Body of pancreas (tissue), 4 donors: ENCODE measurements around the gene C12orf57. TPM values are rescaled to one million over a fixed set of nuclear protein-coding genes. Genes with fewer than 3 reads are reported as not detected.

Experiments used
- ATAC-seq: fragments of 150-250 bp; one replicate; pipeline ENCODE4 v1.9.1; 2016
- DNase-seq, 4 donors: peaks; one replicate each; pipeline ENCODE4 v3.0.0-alpha.2; 2019
- H3K27ac ChIP-seq, 4 donors: fragments of 200-600 bp; sonication (generic); 1 replicate in 3 of 4; 2 replicates in 1 of 4; pipeline versions ENCODE4 v1.5.1 to v1.6.1; 2016 to 2019; ENCODE audit warnings: mild to moderate bottlenecking in 1 of 4, mixed read lengths in 1 of 4, moderate library complexity in 1 of 4
- H3K27me3 ChIP-seq, 2 donors: fragments of 200-600 bp; sonication (generic); one replicate each; pipeline ENCODE4 v1.6.0; 2016; ENCODE audit warnings: mild to moderate bottlenecking in 1 of 2
- H3K36me3 ChIP-seq, 2 donors: fragments of 200-600 bp; sonication (generic); replicated peaks in 1 of 2; 2 replicates each; pipeline ENCODE4 v1.5.1; 2016; ENCODE audit warnings: low read depth in 2 of 2; ENCODE audit not compliant: insufficient read depth in 1 of 2
- H3K4me1 ChIP-seq: fragments of 200-600 bp; sonication (generic); one replicate; pipeline ENCODE4 v1.6.0; 2016
- H3K4me3 ChIP-seq, 2 donors: fragments of 200-600 bp; sonication (generic); 1 replicate in 1 of 2; 2 replicates in 1 of 2; pipeline ENCODE4 v1.5.1; 2016 to 2019
- H3K9me3 ChIP-seq, 3 donors: fragments of 200-600 bp; sonication (generic); 1 replicate in 2 of 3; 2 replicates in 1 of 3; pipeline ENCODE4 v1.5.1; 2016
- POLR2A ChIP-seq, 3 donors: fragments of 450-650 bp; IDR thresholded peaks; one replicate each; pipeline ENCODE4 v1.6.1; 2016; ENCODE audit warnings: antibody characterized with exemption in 3 of 3, mild to moderate bottlenecking in 2 of 3
- WGBS, 2 donors: methylation state at CpG; one replicate each; pipeline ENCODE4 v1.1.5; 2017; 5-methylcytosine and 5-hydroxymethylcytosine counted together
- intact Hi-C: fragments of 100-400 bp; cut with DNase I; formaldehyde crosslinking; loops from one replicate; pipeline ENCODE4 v1.15.1; 2023
- total RNA-seq, 2 donors: library from RNA; depleted of rRNA; stranded (reverse); fragments of >200 nt; gene quantifications; one replicate each; pipeline ENCODE4 v1.1.0, GENCODE V29; 2016
- TF ChIP-seq, protein P1 (sequence below), 7 experiments: fragments of 450-650 bp in 4 of 7; fragments of 200-600 bp in 3 of 7; sonication (generic) in 3 of 7; IDR thresholded peaks; one replicate each; pipeline ENCODE4 v1.5.1; 2016 to 2019; ENCODE audit warnings: antibody characterized with exemption in 7 of 7

The C12orf57 gene
- total RNA-seq, 2 donors from 2014 or later: 219 to 302 TPM

DNA sequence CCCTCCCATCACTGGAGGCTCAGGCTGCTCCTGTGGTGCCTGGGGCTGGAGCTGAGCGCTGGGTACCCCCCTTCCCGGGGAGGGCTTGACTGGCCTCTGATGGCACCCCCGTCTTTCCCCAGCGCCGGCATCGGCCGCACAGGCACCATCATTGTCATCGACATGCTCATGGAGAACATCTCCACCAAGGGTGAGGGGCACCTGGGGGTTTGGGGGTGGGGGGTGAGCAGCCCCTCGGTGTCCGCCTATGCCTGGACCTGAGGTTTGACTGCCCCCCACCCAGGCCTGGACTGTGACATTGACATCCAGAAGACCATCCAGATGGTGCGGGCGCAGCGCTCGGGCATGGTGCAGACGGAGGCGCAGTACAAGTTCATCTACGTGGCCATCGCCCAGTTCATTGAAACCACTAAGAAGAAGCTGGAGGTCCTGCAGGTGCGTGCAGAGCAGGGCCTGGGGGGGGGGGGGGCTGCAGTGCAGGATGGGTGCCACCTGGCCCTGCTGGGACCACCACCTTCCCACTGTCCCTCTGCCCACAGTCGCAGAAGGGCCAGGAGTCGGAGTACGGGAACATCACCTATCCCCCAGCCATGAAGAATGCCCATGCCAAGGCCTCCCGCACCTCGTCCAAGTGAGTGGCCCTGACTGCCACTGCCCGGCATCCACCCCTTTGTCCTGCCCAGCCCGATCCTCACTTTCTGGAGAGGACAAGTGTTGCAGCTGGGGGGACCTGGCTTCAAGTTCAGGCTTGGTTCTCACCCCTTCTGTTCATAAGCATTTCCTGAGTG is 16.2 kb downstream of the C12orf57 start:
- Histone ChIP-seq H3K9me3 (no peaks in the 10 kb centered on the region), H3K27me3 (no peaks in the 10 kb centered on the region), H3K4me1 (peaks cover 35% of the 10 kb centered on the region), H3K36me3 (peaks cover 0 to 5% of the 10 kb centered on the region in 2 donors), H3K27ac (peak overlapping the region; percentile 99 to 100 (median 99)), H3K4me3 (no peak overlapping the region)
- ATAC-seq (no peak), DNase-seq (no peak)
- TF ChIP-seq POLR2A (IDR thresholded peaks at IDR 0.05): no peak
- TF ChIP-seq, protein P1, sequence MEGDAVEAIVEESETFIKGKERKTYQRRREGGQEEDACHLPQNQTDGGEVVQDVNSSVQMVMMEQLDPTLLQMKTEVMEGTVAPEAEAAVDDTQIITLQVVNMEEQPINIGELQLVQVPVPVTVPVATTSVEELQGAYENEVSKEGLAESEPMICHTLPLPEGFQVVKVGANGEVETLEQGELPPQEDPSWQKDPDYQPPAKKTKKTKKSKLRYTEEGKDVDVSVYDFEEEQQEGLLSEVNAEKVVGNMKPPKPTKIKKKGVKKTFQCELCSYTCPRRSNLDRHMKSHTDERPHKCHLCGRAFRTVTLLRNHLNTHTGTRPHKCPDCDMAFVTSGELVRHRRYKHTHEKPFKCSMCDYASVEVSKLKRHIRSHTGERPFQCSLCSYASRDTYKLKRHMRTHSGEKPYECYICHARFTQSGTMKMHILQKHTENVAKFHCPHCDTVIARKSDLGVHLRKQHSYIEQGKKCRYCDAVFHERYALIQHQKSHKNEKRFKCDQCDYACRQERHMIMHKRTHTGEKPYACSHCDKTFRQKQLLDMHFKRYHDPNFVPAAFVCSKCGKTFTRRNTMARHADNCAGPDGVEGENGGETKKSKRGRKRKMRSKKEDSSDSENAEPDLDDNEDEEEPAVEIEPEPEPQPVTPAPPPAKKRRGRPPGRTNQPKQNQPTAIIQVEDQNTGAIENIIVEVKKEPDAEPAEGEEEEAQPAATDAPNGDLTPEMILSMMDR (IDR thresholded peaks at IDR 0.05): no peak
- 88 to 94% methylated on average over 9 to 26 of the region's 26 CpGs for WGBS, 2 donors
- intact Hi-C loops: no loop called here

DNA sequence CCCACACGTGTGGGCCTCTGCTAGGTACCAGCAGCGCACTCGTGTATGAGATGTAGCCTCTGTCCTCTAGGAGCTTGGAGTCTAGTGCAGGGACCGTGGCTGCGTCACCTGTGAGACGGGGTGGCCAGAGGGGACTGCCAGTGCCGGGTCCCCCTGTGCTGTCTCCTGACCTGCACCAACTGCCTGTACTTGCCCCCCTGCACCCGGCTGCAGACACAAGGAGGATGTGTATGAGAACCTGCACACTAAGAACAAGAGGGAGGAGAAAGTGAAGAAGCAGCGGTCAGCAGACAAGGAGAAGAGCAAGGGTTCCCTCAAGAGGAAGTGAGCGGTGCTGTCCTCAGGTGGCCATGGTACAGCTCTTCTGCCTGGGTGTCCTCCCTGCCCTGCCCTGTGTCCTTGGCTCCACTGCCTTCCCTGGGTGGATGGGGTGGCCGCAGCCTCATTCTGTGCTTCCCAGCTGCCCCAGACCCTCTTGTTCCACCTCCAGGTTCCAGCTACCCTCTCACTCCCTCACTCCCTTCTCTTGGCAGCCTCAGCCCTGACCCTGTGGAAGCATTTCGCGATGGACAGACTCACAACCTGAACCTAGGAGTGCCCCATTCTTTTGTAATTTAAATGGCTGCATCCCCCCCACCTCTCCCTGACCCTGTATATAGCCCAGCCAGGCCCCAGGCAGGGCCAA is 16.9 kb downstream of the C12orf57 start:
- H3K36me3 ChIP-seq: peaks cover 0 to 2% of the 10 kb centered on the region in 2 donors
- intact Hi-C loops: no loop called here

DNA sequence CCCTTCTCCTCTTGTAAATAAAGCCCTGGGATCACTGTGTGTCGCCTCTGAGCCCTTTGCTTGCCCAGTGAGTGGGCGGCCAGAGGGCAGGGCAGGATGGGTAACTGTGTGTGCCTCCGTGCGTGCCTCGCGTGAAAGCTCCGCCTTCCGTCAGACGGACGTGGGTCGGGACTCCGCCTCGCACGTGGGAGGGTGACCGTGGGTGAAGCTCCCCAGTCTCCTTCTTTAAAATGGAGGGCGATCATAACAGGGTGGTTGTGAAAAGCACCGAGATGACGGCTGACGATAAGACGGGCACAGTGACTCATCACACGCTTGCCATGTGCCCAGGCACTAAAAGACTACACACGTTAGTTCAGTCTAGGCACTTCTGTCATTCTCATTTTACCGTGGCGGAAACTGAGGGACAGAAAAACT is 17.5 kb downstream of the C12orf57 start:
- Histone ChIP-seq H3K36me3 (peaks cover 0 to 3% of the 10 kb centered on the region in 2 donors), H3K27me3 (no peaks in the 10 kb centered on the region), H3K4me1 (peaks cover 48% of the 10 kb centered on the region), H3K27ac (peak overlapping the region; percentile 99 to 100 (median 99)), H3K4me3 (no peak overlapping the region), H3K9me3 (no peaks in the 10 kb centered on the region)
- 8 to 20% methylated on average over 18 to 22 of the region's 24 CpGs for WGBS, 2 donors
- DNase-seq (peak; percentile 65 to 85 (median 74)), ATAC-seq (peak; percentile 24)
- no peak for TF ChIP-seq POLR2A (IDR thresholded peaks at IDR 0.05)
- TF ChIP-seq, protein P1 (IDR thresholded peaks at IDR 0.05): no peak
- intact Hi-C loops: no loop called here

More for the DNA sequence above, 16.9 kb downstream of the C12orf57 start:
- DNase-seq: no peak
- no peaks in the 10 kb centered on the region for H3K27me3 ChIP-seq
- peak overlapping the region; percentile 99 to 100 (median 99) for H3K27ac ChIP-seq
- ATAC-seq: no peak
- H3K9me3 ChIP-seq: no peaks in the 10 kb centered on the region
- WGBS, 2 donors: 62 to 79% methylated on average over 6 to 13 of the region's 13 CpGs
- peaks cover 42% of the 10 kb centered on the region for H3K4me1 ChIP-seq
- no peak for TF ChIP-seq POLR2A (IDR thresholded peaks at IDR 0.05)
- TF ChIP-seq, protein P1 (IDR thresholded peaks at IDR 0.05): peak in 1 of 7 experiments; percentile 19
- H3K4me3 ChIP-seq: no peak overlapping the region

DNA sequence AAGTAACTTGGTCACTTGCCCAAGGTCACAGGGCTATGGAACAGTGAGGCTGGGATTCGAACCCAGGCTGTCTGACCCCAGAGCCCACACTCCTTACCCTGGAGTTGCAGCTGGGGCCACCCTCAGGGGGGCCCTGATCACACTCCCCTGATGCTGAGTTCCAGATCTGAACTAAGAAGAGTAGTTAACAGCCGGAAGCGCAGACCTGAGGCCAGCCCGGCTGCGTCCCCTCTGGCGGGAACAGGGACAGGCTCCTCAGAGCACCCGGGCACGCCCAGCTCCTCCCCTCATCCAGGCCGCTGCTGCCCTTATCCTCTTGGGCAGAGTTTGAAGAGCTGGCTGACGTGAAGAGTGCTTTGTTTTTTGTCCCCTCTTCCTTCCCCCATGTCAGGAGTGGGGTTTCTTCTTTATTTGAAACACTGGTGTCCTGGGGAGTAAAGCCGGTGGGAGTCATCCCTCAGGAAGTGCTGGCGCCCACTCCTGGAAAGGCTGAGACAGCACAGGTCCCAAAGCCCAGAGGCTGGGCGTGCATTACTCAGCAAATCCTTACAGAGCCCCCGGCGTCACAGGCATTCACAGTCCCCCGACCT is 18.0 kb downstream of the C12orf57 start:
- DNase-seq (peak; percentile 67 to 82 (median 78)), ATAC-seq (peak; percentile 36)
- peaks cover 0 to 3% of the 10 kb centered on the region in 2 donors for H3K36me3 ChIP-seq
- no peaks in the 10 kb centered on the region for H3K27me3 ChIP-seq
- 2 to 3% methylated on average over 15 to 16 of the region's 16 CpGs for WGBS, 2 donors
- H3K4me1 ChIP-seq: peaks cover 53% of the 10 kb centered on the region
- H3K27ac ChIP-seq: peak overlapping the region; percentile 99 to 100 (median 99)
- intact Hi-C loops: no loop called here
- TF ChIP-seq, protein P1 (IDR thresholded peaks at IDR 0.05): peak; percentile 21 to 59 (median 33)
- no peak for TF ChIP-seq POLR2A (IDR thresholded peaks at IDR 0.05)
- H3K4me3 ChIP-seq: no peak overlapping the region
- no peaks in the 10 kb centered on the region for H3K9me3 ChIP-seq
